Fibroblast of upper back skin (primary cell): ENCODE results near the gene MACROD2.

Experiments used
- DNase-seq: peaks from one replicate; pipeline ENCODE4 v3.0.0-alpha.2; 2013

The MACROD2 gene

DNA sequence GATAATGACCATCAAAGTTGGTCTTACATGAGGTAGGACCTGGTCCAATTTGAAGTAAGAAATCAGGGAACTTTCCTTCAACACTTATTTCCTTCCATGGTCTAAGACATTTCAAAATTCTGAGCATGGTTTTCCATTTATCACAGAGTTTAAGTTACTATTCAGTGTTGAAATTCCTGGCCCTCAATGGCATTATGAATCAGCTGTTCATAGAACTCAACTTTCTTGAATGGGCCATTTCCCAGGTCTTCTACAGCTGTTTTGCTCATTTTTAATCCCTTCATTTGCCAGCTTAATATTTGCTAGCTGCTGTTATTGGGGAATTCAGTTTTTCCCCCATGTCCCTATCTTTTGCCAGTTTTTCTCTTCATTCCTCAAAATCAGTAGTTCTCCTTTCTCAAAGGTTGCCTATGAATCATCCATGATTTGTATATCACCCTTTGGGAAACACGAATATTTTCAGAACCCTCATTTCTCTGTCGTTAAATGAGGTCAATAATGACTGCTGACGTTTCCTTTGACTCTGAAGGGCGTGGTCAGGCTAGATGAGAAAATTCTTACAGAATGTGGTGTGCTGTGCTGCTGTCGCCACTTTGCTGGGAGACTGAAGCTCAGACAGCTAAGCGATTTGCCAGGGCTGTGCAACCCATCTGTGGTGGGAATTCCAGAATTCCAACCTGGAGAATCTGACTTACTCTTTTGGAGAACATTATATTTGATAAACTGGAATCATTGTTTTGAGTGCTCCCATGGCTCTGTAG, 558.6 kb downstream of the MACROD2 start:
- DNase-seq = peak; percentile 78

DNA sequence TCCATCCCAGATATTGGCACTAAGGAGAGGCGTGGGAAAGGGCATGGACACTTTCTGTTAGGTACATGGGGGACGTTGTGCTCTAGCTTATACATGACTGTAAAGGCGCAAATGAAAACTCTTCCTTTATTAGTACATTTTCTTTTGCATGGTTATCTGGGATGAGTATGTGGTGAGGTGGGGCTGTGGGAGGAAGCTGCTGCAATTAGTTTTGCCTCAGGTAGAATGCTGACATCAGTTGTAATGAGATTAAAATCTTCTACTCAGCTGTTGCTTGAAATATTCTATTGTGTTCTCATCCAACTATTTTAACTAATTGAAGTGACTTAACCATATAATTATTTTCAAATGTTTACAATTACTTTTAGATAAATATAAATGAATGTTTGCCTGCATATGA, 560.4 kb downstream of the MACROD2 start:
- no peak for DNase-seq

- peak; percentile 35 for DNase-seq
Observed at GRCh38 chr20:14556206-14556605, 560.9 kb downstream of the MACROD2 start.

GRCh38 chr20:14559612-14560011, 564.3 kb downstream of the MACROD2 start:
- peak; percentile 54 for DNase-seq

GRCh38 chr20:14561741-14562221, 566.5 kb downstream of the MACROD2 start:
- peak; percentile 74 for DNase-seq

GRCh38 chr20:14562981-14563380, 567.7 kb downstream of the MACROD2 start:
- DNase-seq = no peak

DNA sequence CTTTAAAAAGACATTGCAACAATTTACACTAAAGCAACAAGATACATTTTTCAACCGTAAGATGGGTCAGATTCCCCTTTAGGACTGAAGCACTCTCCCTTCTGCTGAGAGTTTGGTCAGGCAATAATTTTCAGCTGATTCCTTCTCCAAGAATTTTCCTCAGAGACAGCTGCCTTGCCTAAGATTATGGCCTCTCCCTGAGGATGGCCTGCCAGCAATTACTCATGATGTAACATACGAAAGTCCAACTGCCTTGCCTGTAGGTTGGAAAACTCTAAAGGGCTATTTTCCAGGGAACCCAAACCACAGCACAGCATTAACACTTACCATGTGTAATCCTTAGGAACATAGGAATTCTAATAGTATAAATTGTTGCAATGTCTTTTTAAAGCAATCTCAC, 571.2 kb downstream of the MACROD2 start:
- DNase-seq = peak; percentile 97

DNA sequence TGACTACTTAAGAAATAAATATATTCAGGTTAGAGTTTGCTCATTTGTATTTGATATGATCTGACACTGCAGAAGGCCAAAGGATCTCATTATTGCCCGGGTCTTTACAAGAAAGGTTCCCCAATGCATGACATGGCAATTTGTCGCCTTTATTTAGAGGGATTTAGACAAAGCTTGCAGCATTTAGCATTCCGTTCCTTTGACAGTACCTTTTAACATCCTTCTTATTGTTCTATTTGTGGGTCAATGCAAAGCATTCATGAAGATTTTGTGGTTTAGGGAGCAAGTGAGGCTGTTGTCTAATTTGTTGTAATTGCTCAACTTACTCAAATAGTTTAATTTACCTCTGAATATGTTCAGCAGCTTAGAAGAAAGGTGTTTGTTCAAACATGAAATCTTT, 572.9 kb downstream of the MACROD2 start:
- peak; percentile 57 for DNase-seq

DNA sequence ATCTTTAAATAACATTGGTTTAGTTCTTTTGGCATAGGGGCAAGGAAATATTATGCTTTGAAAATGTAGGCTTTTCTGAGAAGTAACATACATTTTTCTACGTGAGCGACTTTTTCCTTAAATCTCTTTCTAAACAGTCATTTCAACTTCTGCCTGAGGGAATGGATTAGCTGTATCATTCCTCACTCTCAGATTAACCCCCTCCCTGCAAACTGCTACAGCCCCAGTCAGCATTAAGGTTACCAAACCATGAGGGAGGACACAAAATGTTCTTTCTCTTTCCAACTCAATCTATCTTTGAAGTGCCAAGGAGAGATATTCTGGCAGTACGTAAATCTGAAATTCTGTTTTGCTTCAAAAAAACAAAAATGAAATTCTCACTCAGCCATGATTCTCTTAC, 573.4 kb downstream of the MACROD2 start:
- no peak for DNase-seq

DNA sequence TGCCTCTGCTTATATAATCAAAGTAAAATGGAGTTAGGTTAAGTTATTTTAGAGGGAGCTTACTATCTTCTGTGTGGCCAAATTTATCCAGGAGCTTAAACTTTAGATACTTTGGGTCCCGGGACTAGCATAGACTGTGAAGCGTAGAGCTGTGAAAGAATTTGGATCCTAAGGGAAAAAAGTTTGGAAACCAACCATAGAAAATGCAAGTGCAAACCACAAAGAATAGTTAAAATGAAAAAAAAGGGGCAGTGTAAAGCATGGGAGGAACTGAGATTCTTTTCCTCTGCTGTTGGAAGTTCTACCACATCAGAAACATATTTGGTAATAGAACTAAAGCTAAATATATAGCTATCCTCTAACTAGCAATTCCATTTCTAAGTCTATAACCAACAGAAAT, 574.3 kb downstream of the MACROD2 start:
- peak; percentile 63 for DNase-seq

DNA sequence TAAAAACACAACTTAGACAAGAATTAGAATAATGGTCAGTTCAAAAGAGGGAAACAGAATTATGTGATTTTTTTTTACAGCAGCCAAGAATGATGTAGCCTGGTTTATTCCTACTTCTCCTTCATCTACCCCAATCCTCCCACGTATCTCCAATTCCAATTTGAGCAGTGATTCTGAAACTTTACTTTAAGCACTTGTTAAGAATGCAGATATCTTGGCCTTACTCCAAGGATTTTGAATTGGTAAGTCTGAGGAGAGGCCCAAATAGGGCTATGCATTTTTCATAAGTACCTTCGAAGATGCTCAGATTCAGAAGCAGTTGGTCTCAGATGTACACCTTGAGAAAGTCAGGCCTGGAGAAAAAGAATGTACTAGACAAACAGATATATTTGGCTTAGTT, 575.5 kb downstream of the MACROD2 start:
- DNase-seq = peak; percentile 24

DNA sequence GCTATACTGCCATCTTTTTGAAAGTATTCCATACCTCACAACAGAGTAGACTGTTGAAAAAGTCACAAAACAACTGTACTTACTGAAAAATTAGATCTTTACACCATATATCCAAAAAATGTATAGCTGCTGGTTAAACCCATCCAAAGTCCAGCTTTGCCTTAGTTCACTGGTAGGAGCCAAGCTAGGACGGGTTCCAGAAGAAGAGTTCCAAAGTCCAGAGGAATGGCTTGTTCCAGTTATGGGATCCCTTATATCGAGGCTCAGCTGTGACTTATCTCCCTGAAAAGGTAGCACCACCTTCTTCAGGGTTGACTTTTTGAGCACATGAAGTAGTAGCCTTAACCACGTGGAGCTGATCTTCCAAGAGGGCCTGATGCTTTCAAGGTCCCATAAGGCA, 578.4 kb downstream of the MACROD2 start:
- DNase-seq = no peak

GRCh38 chr20:14576196-14576877, 581.0 kb downstream of the MACROD2 start:
- DNase-seq = no peak

- no peak for DNase-seq
Observed at GRCh38 chr20:14580418-14581074, 585.2 kb downstream of the MACROD2 start.

DNA sequence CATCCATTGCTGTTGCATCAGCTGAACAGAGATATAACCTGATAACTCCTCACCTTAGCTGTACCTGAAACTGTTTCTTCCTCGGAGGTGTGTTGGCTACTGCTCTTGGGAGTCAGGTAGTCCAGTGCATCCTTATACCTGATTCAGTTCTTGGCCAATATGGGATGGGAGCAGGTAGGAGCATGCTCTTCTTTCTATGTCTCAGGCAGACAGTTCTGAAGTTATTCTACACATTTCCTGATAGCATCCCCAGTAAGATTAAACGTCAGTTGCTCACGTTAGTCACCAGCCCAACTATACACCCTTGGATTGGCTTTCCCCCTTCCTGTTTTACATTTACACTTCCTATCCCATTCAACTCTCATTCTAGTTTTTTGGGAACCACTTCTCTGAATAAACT, 586.4 kb downstream of the MACROD2 start:
- no peak for DNase-seq

GRCh38 chr20:14582855-14583254, 587.5 kb downstream of the MACROD2 start:
- peak; percentile 53 for DNase-seq

- peak; percentile 14 for DNase-seq
Observed at GRCh38 chr20:14583413-14583812, 588.1 kb downstream of the MACROD2 start.

- no peak for DNase-seq
Observed at GRCh38 chr20:14589383-14589782, 594.1 kb downstream of the MACROD2 start.

DNA sequence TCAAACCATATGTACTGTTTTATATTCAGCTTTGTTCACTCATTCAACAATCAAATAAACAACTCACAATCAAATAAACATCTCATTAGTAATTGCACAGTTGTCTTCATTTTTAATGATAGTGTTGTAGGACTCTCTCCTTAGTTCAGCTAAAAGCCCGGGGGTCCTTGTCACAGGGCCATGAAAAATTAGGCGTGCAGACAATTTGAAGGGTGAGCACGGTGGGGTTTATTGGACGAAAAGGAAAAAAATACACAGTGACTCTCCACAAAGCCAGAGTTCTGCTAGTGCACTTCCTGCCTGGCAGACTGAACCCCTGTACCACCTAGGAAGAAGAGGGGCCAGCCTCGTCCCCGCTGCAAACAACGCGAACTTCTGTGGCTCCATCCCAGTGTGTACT, 599.7 kb downstream of the MACROD2 start:
- DNase-seq = no peak

- no peak for DNase-seq
Observed at GRCh38 chr20:14597206-14597715, 601.9 kb downstream of the MACROD2 start.

DNA sequence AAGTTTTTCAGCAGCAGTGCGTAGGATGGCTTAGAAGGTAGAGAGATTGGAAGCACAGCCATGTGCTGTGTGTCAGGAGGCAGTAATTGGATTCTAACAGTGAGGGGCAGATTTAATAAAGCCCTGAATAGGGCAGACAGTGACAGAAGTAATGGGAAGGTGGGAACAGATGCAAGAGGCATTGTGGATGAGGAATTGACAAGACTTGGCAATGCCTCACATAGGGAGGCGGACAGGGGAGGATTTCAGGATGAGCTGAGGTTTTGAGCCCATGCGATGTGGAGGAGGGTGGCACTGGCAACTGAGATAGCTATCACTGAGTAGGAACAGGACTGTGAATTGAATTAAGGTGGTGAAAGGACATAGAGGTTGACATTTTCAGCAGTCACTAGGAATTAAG, 604.3 kb downstream of the MACROD2 start:
- no peak for DNase-seq

- DNase-seq = no peak
Observed at GRCh38 chr20:14600527-14600926, 605.2 kb downstream of the MACROD2 start.

DNA sequence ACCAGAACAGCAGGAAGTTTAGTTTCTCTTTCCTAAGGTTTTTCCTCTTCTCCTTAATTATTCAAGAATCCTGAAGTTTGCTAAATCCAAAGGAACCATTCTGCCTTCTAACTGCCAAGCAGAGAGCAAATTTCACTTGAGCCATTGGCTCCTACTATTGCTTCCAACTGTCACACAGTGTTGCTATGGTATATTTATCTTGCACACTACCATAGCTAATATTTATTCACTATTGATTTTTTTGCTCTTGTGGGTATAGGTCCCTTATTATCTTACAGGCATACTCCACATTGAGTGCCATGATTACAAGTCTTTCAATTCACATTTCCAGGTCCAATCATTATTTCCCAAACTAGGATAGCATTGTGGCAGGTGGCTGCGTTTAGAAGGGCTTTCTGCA, 608.8 kb downstream of the MACROD2 start:
- DNase-seq = no peak
